ENCODE results near the gene MATCAP1. TPM values are rescaled to one million over a fixed set of nuclear protein-coding genes. Genes with fewer than 3 reads are reported as not detected.

MATCAP1 gene
- polyA plus RNA-seq, 1 donor (not counting 4 experiments of a cell fraction or from before 2014, with no cell fraction given): 13.3 TPM

GRCh38 chr16:67210069-67210937, 26.5 kb upstream of the MATCAP1 start:
- Histone ChIP-seq H3K27ac (ENCODE audit: control insufficient read depth, insufficient read depth, low read length) (no peak overlapping the region), H2AFZ (ENCODE audit: control insufficient read depth, low read length) (no peak overlapping the region), H3K36me3 (ENCODE audit: control insufficient read depth in 2 of 2, extremely low read depth in 1 of 2, insufficient read depth in 2 of 2, low read length in 2 of 2) (peaks cover 0 to 1% of the 10 kb centered on the region in 2 experiments), H3K4me2 (ENCODE audit: control insufficient read depth, extremely low read depth, insufficient read depth, low read depth, low read length) (no peak overlapping the region), H3K27me3 (ENCODE audit: control insufficient read depth, extremely low read depth, insufficient read depth, low read length) (no peaks in the 10 kb centered on the region), H4K20me1 (ENCODE audit: control insufficient read depth, extremely low read depth, insufficient read depth, low read length) (no peaks in the 10 kb centered on the region), H3K79me2 (ENCODE audit: control insufficient read depth, insufficient read depth, low read length) (no peaks in the 10 kb centered on the region), H3K9me3 (ENCODE audit: control insufficient read depth, low read depth, low read length) (no peaks in the 10 kb centered on the region), H3K4me1 (ENCODE audit: control insufficient read depth, extremely low read depth, insufficient read depth, low read length) (peaks cover 44% of the 10 kb centered on the region), H3K9ac (ENCODE audit: control insufficient read depth, extremely low read depth, insufficient read depth, low read length) (no peak overlapping the region), H3K4me3 (ENCODE audit: control insufficient read depth in 2 of 3, extremely low read depth in 1 of 3, insufficient read depth in 2 of 3, low read depth in 1 of 3, low read length in 3 of 3) (no peak overlapping the region), H3K9me1 (ENCODE audit: control insufficient read depth, extremely low read depth, insufficient read depth, low read length) (peaks cover 4% of the 10 kb centered on the region)
- TF ChIP-seq EZH2 (IDR thresholded peaks at IDR 0.05; ENCODE audit: low read length): no peak
- TF ChIP-seq CTCF (optimal IDR thresholded peaks at IDR 0.05 in 1 of 3, IDR thresholded peaks at IDR 0.05 in 1 of 3, conservative IDR thresholded peaks at IDR 0.05 in 1 of 3; ENCODE audit: extremely low read depth in 1 of 3, insufficient read depth in 2 of 3, low read length in 3 of 3): no peak
- dilution Hi-C loops (cut with MboI; ENCODE audit: extremely low pct_ligation_motif_present, low sequenced_read_pairs): no loop called here
- DNase-seq (ENCODE audit: low read depth, low spot score) (no peak), FAIRE-seq (no peak)

GRCh38 chr16:67209565-67209964, 25.8 kb upstream of the MATCAP1 start:
- Histone ChIP-seq H3K4me3 (ENCODE audit: control insufficient read depth in 2 of 3, extremely low read depth in 1 of 3, insufficient read depth in 2 of 3, low read depth in 1 of 3, low read length in 3 of 3) (no peak overlapping the region), H3K9me1 (ENCODE audit: control insufficient read depth, extremely low read depth, insufficient read depth, low read length) (peaks cover 4% of the 10 kb centered on the region), H3K4me1 (ENCODE audit: control insufficient read depth, extremely low read depth, insufficient read depth, low read length) (peaks cover 44% of the 10 kb centered on the region)

More at GRCh38 chr16:67209565-67209964, 25.8 kb upstream of the MATCAP1 start:
- TF ChIP-seq CTCF (optimal IDR thresholded peaks at IDR 0.05 in 1 of 3, IDR thresholded peaks at IDR 0.05 in 1 of 3, conservative IDR thresholded peaks at IDR 0.05 in 1 of 3; ENCODE audit: extremely low read depth in 1 of 3, insufficient read depth in 2 of 3, low read length in 3 of 3) (no peak), EZH2 (IDR thresholded peaks at IDR 0.05; ENCODE audit: low read length) (no peak)
- dilution Hi-C loops (cut with MboI; ENCODE audit: extremely low pct_ligation_motif_present, low sequenced_read_pairs): no loop called here
- no peak for FAIRE-seq
- Histone ChIP-seq H4K20me1 (ENCODE audit: control insufficient read depth, extremely low read depth, insufficient read depth, low read length) (no peaks in the 10 kb centered on the region), H3K36me3 (ENCODE audit: control insufficient read depth in 2 of 2, extremely low read depth in 1 of 2, insufficient read depth in 2 of 2, low read length in 2 of 2) (peaks cover 0 to 3% of the 10 kb centered on the region in 2 experiments), H3K9ac (ENCODE audit: control insufficient read depth, extremely low read depth, insufficient read depth, low read length) (no peak overlapping the region), H3K27me3 (ENCODE audit: control insufficient read depth, extremely low read depth, insufficient read depth, low read length) (no peaks in the 10 kb centered on the region), H3K9me3 (ENCODE audit: control insufficient read depth, low read depth, low read length) (no peaks in the 10 kb centered on the region), H2AFZ (ENCODE audit: control insufficient read depth, low read length) (no peak overlapping the region), H3K4me2 (ENCODE audit: control insufficient read depth, extremely low read depth, insufficient read depth, low read depth, low read length) (no peak overlapping the region), H3K79me2 (ENCODE audit: control insufficient read depth, insufficient read depth, low read length) (no peaks in the 10 kb centered on the region), H3K27ac (ENCODE audit: control insufficient read depth, insufficient read depth, low read length) (no peak overlapping the region)
- no peak for DNase-seq (ENCODE audit: low read depth, low spot score)
